ENCODE measurements around the gene TMC1.
"Not testable (repeated sequence)": the region's sequence is repeated elsewhere in the genome, so short reads cannot be mapped to it uniquely, and the experiment has no call there.

The TMC1 gene

GRCh38 chr9:72818385-72818784 lies 297.0 kb downstream of the TMC1 start:
- no peak for DNase-seq (ENCODE audit: low spot score)

- DNase-seq (ENCODE audit: low spot score): no peak
Measured at GRCh38 chr9:72823971-72824370, 302.6 kb downstream of the TMC1 start.

- DNase-seq (ENCODE audit: low spot score): no peak
Measured at GRCh38 chr9:72826996-72827949, 305.9 kb downstream of the TMC1 start.

GRCh38 chr9:72827950-72828731 lies 306.7 kb downstream of the TMC1 start:
- DNase-seq (ENCODE audit: low spot score): no peak

GRCh38 chr9:72834994-72835393 lies 313.6 kb downstream of the TMC1 start:
- DNase-seq (ENCODE audit: low spot score): no peak

GRCh38 chr9:72836790-72837189 lies 315.4 kb downstream of the TMC1 start:
- DNase-seq (ENCODE audit: low spot score): no peak

- no peak for DNase-seq (ENCODE audit: low spot score)
Measured at GRCh38 chr9:72839085-72839484, 317.7 kb downstream of the TMC1 start.

GRCh38 chr9:72843520-72844439 lies 322.4 kb downstream of the TMC1 start:
- no peak for DNase-seq (ENCODE audit: low spot score)

- no peak for DNase-seq (ENCODE audit: low spot score)
Measured at GRCh38 chr9:72844440-72844768, 323.0 kb downstream of the TMC1 start.

- not testable (repeated sequence) for DNase-seq (ENCODE audit: low spot score)
Measured at GRCh38 chr9:72845052-72845451, 323.6 kb downstream of the TMC1 start.

GRCh38 chr9:72850209-72850608 lies 328.8 kb downstream of the TMC1 start:
- not testable (repeated sequence) for DNase-seq (ENCODE audit: low spot score)

GRCh38 chr9:72855321-72855720 lies 333.9 kb downstream of the TMC1 start:
- no peak for DNase-seq (ENCODE audit: low spot score)

GRCh38 chr9:72855890-72856523 lies 334.6 kb downstream of the TMC1 start:
- no peak for DNase-seq (ENCODE audit: low spot score)

GRCh38 chr9:72856972-72857623 lies 335.7 kb downstream of the TMC1 start:
- DNase-seq (ENCODE audit: low spot score): peak; percentile 51

GRCh38 chr9:72857624-72857996 lies 336.2 kb downstream of the TMC1 start:
- DNase-seq (ENCODE audit: low spot score): no peak

- DNase-seq (ENCODE audit: low spot score): peak; percentile 70
Measured at GRCh38 chr9:72858089-72858912, 336.9 kb downstream of the TMC1 start.

- DNase-seq (ENCODE audit: low spot score): not testable (repeated sequence)
Measured at GRCh38 chr9:72862788-72863187, 341.4 kb downstream of the TMC1 start.

GRCh38 chr9:72863456-72864094 lies 342.2 kb downstream of the TMC1 start:
- no peak for DNase-seq (ENCODE audit: low spot score)

- DNase-seq (ENCODE audit: low spot score): no peak
Measured at GRCh38 chr9:72864327-72864726, 342.9 kb downstream of the TMC1 start.

- DNase-seq (ENCODE audit: low spot score): no peak
Measured at GRCh38 chr9:72871685-72872084, 350.3 kb downstream of the TMC1 start.

All from HuH-7.5 (cell line).